Measurements from ENCODE around the gene MSMB.

GRCh38 chr10:46019569-46020343 is 26.3 kb downstream of the MSMB start:
- no peak for TF ChIP-seq CTCF (IDR thresholded peaks at IDR 0.05)
- TF ChIP-seq POLR2A (IDR thresholded peaks at IDR 0.05), result no peak
- TF ChIP-seq POLR2AphosphoS5 (IDR thresholded peaks at IDR 0.05), result no peak

Data from stomach (tissue), 4 donors.